NCI-H82 treated with DMSO at 0.1 percent for 48 hours (cell line): ENCODE data around the gene RXFP4.
"Not testable (repeated sequence)": the region's sequence is repeated elsewhere in the genome, so short reads cannot be mapped to it uniquely, and the experiment has no call there.

Experiments used
- DNase-seq: peaks from one replicate; lab custom pipeline; 2025; ENCODE audit not compliant: unreplicated experiment; lab: John Stamatoyannopoulos, UW

The RXFP4 gene

GRCh38 chr1:155929057-155929456 is 12.4 kb upstream of the RXFP4 start:
- no peak for DNase-seq

GRCh38 chr1:155930725-155931124 is 10.7 kb upstream of the RXFP4 start:
- not testable (repeated sequence) for DNase-seq

- no peak for DNase-seq
Measured at GRCh38 chr1:155931332-155932038, 10.0 kb upstream of the RXFP4 start.

- no peak for DNase-seq
Measured at GRCh38 chr1:155932081-155932480, 9.4 kb upstream of the RXFP4 start.

- no peak for DNase-seq
Measured at GRCh38 chr1:155932487-155932886, 9.0 kb upstream of the RXFP4 start.

- DNase-seq, result no peak
Measured at GRCh38 chr1:155933591-155934096, 7.8 kb upstream of the RXFP4 start.

GRCh38 chr1:155934097-155934935 is 7.1 kb upstream of the RXFP4 start, which contains the start of gene KHDC4:
Gene KHDC4 (minus strand): TSS chr1:155934413. CDS start chr1:155934373, 40 bp downstream.
- DNase-seq, result peak; percentile 99

- DNase-seq, result no peak
Measured at GRCh38 chr1:155934936-155935590, 6.4 kb upstream of the RXFP4 start.

GRCh38 chr1:155938220-155938627 is 3.2 kb upstream of the RXFP4 start:
- DNase-seq, result peak; percentile 64

GRCh38 chr1:155940482-155940992 is 901 bp upstream of the RXFP4 start:
- DNase-seq, result no peak

GRCh38 chr1:155941845-155942531 is 550 bp downstream of the RXFP4 start:
- DNase-seq, result no peak

GRCh38 chr1:155942578-155943141 is 1.2 kb downstream of the RXFP4 start:
- DNase-seq, result no peak

GRCh38 chr1:155944444-155944799 is 3.0 kb downstream of the RXFP4 start:
- DNase-seq, result no peak

- DNase-seq, result no peak
Measured at GRCh38 chr1:155946633-155947219, 5.3 kb downstream of the RXFP4 start.

- DNase-seq, result no peak
Measured at GRCh38 chr1:155947292-155947691, 5.9 kb downstream of the RXFP4 start.

- DNase-seq, result no peak
Measured at GRCh38 chr1:155947741-155948140, 6.3 kb downstream of the RXFP4 start.

GRCh38 chr1:155950829-155951228 is 9.4 kb downstream of the RXFP4 start:
- no peak for DNase-seq

GRCh38 chr1:155951753-155952504 is 10.5 kb downstream of the RXFP4 start:
- no peak for DNase-seq

GRCh38 chr1:155952505-155952890 is 11.1 kb downstream of the RXFP4 start:
- DNase-seq, result no peak
